Stimulated activated CD8-positive, alpha-beta memory T cell treated with anti-CD3 and anti-CD28 coated beads, Interleukin-2, amount 100 ng/mL, for 1 hour (primary cell): Measurements from ENCODE around the gene C5orf22.

ENCODE experiments used
- DNase-seq, 2 donors: peaks; one replicate each; pipeline ENCODE4 v3.0.0-alpha.2; 2020; ENCODE audit warnings: low read depth in 2 of 2

Gene C5orf22

GRCh38 chr5:31604240-31604639 is 72.1 kb downstream of the C5orf22 start:
- DNase-seq = no peak

DNA sequence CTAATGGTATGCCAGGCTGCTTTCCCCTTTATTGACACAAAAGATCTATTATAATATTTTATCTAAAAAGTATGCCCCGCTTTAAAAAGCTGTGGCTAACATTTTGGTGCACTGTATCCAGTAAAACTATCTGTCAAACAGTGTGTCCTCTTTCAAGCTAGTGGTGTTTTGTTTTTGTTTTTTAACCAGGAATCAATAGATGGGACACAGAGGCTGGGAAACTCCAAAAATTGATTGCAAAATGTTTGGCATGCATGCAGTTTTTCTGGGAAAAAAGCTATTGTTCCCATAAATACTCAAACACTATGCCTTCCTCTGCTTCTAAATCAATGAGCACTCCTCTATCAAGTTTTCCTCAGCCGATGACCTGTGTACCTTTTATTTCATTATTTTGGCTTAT is 72.5 kb downstream of the C5orf22 start:
- no peak for DNase-seq
